Vagina (tissue), 2 donors: Measurements from ENCODE around the gene TNS3.
A peak's percentile ranks its signal among the peaks of the same experiment; 100 is the strongest.

Source experiments
- CTCF ChIP-seq, 3 experiments: fragments of 450-650 bp in 2 of 3; fragments of 200-600 bp in 1 of 3; sonication (generic) in 1 of 3; IDR thresholded peaks; one replicate each; pipeline ENCODE4 v1.5.1; 2017 to 2019; ENCODE audit warnings: antibody characterized with exemption in 3 of 3, mild to moderate bottlenecking in 2 of 3, moderate library complexity in 2 of 3
- POLR2A ChIP-seq, 2 donors: fragments of 450-650 bp; IDR thresholded peaks; one replicate each; pipeline ENCODE4 v1.6.1; 2017; ENCODE audit warnings: antibody characterized with exemption in 2 of 2, mild to moderate bottlenecking in 2 of 2, moderate library complexity in 2 of 2
- POLR2AphosphoS5 ChIP-seq, 2 donors: sonication (generic); formaldehyde crosslinking; IDR thresholded peaks; one replicate each; pipeline ENCODE4 v1.9.0; 2017; ENCODE audit warnings: antibody characterized with exemption in 2 of 2, mild to moderate bottlenecking in 2 of 2, low read depth in 1 of 2; ENCODE audit not compliant: insufficient read depth in 1 of 2

GRCh38 chr7:47536661-47537611 lies 45.0 kb downstream of the TNS3 start:
- TF ChIP-seq CTCF (IDR thresholded peaks at IDR 0.05) (no peak), POLR2AphosphoS5 (IDR thresholded peaks at IDR 0.05; ENCODE audit: insufficient read depth in 1 of 2, low read depth in 1 of 2) (peak in 1 of 2 donors; percentile 67), POLR2A (IDR thresholded peaks at IDR 0.05) (no peak)
